ENCODE results near the gene PIGX.

The PIGX gene

DNA sequence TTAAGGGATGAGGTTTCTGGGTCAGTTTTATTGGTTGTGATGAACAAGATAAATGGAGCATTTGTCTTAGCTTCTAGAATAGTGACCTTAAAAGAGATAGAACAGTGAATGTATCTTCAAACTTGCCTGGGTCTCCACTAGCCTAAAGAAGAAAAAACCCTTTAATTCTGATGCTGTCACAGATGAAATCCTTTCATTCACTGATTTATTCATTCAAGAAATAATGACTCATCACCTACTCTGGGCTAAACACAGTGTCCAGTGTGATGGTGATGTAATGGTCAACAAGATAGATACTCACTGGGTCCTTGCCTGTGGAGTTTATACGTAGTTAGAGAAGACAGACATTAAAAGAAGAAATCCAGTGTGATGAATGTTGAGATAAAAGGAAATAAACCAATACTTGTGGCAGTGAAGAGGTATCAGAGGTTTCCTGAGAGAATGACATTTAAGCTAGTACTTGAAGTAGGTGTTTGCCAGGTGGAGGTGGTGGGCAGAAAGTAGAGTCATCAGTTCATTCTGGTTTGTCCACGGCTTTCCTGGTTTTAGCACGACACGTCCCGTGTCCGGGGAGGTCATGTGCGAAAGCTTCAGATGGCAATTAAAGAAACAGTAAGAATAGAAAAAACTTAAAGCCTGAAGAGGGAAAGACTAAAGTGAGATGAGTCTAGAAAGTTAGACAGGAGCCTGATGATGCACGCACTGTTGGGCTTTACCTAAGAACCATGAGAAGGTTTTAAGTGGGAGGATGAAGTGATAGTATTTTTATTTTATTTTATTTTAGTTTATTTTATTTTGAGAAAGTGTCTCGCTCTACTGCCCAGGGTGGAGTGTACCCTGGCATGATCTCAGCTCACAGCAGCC is 45.9 kb downstream of the PIGX start:
- DNase-seq (ENCODE audit: low read depth in 2 of 2) = no peak

DNA sequence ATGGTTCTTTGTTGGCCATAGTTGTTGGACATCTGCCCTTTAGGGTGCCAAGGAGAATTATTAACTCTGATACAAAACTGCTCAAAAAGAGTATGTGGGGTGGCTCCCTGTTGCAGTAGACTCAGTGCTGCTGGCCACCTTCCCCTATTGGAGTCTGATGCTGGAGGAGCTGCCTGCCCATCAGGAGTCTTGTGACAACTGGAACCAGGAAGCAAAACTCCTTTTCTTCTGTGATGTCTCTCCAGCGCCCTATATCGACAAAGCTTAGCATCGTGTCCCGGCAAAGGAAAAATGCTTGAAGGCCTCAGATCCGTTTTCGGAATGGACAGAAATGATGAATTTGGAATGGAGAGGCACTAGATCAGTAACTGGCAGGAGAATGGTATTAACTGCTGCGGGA is 51.0 kb downstream of the PIGX start:
- no peak for DNase-seq (ENCODE audit: low read depth in 2 of 2)

DNA sequence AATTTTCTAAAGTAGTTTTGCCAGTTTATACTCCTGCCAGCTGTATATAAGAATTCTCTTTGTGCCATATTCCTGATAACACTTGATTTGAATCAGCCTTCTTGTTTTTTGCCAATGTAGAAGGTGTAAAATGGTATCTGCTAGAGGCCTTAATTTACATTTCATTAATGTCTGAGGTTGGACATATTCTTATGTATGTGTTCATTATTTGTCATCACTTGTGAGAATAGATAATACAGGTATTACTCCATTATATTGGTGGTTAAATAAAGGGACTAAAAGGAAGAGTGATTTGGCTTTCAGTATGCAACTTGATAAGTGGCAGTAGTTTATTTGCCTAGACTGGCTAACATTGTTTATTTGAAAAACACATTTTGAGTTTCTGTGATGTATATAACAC is 53.3 kb downstream of the PIGX start:
- DNase-seq (ENCODE audit: low read depth in 2 of 2) = no peak

DNA sequence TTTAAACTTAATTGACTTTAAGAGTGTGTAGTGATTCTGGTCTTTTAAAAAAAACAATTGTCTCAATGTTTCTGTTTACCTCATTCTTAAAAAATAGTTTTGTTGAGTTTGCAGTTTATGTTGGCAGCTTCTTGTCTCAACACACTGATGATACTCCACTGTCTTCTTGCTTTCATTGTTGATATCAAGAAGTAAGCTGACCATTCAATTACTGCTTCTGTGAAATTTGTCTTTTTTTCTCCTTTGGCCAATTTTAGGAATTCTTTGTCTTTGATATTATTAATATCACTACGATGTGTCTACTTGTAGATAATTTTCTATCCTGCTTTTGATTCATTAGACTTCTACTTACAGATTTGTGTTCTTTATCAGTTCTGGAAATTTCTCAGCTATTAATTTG is 58.9 kb downstream of the PIGX start:
- DNase-seq (ENCODE audit: low read depth in 2 of 2) = no peak

DNA sequence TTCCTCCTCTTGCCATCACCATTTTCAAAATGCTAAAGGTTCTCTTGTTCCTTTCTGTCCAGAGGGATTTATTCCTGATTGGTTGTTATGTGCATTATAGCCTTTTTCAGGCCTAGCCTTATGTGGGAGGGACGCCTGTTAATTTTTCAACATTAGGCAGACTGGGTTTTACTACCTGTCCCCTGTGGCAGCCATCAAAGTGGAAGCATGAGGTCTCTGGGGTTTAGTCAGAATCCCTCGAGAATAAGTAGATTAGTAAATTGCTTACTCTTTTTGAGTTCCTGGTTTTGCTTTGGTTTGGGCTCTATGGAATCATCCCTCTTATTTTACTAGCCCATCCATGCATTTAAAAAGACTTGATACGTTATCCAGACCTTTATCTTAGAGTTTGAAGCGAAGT is 59.9 kb downstream of the PIGX start:
- no peak for DNase-seq (ENCODE audit: low read depth in 2 of 2)

DNA sequence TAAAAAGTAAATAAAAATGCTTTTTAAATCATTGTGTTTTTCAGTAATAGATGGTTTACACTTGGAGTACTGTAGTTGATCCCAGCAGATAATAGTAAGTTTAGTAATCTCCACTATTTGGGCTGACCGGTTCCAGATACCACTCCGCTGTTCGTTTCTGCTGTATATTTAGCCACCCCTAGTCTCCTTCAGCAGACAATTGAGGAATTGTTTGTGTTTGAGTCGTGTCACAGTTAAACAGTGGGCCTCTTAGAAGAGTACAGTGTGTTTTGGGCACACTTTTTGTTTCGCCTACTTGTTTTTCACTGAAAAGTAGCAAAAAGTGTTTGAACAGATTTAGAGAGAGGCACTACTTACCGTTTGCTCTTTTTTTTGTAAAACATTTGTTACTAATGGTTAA is 60.7 kb downstream of the PIGX start:
- no peak for DNase-seq (ENCODE audit: low read depth in 2 of 2)

DNA sequence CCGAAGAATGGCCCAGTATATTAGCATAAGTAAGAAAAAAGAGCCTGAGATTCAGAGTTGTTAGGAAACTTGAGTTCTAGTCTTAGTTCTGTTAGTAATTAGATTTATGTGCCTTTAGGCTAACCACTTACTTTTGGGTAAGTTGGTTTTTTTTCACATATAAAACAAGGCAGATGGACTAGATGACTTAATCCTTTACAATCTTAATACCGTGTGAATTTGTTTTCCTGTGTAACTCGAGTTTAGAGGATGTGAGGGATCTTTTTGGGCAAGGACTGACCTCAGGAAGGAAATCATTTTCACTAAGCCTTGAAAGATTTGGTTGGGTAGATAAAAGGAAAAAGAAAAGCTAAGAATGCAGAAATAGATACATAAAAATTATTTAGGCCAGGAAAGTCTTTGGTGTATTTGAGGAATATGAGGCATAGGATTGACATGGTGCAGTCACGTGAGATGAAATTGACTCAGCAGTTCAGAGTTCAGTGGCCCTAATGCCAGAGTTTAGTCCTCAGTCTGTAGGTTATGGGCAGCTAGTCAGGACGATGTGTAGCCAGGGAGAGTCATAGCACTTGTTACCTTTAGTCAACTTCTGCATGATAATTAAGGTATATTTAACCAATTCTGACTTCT is 62.1 kb downstream of the PIGX start:
- no peak for DNase-seq (ENCODE audit: low read depth in 2 of 2)

DNA sequence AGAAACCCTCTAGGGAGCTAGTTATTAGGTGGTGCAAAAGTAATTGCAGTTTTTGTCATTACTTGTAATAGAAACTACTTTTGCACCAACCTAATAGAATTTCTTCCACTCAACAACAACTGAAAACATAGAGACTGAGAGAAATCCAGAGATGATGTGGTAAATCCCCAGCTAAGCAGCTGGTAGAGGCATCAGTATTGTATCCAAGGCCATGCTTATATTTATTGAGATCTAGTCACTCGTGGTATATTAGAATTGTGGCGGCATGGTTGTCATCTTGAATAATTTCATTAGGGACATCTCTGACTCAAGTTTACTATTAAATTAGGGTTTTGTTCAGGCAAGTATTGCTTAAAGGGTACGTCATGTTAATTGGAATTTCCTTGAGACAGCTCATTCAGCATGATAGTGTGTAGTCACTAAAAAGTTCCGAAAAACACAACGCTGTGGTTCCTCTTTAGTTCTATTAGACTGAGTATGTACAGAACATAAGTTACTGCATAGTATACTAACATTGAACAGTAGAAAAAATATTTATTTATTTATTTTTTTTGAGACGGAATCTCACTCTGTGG is 62.8 kb downstream of the PIGX start:
- no peak for DNase-seq (ENCODE audit: low read depth in 2 of 2)

DNA sequence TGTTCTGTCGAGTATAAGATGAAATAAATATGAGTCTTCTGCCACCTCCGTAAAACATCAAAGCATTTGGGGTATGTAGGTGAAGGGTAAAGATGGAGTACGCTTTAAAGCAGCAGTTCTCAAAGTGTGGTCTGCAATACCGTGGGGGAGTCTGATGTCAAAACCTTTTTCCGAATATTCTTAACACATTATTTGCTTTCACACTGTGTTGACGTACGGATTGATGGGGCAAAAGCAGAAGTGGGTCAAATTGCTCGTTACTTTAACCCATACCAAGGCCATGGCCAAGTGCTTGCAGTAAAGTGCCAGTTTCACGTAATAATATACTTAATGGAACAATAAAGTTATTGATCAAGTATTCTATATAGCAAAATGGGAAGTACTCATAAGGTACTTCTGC is 63.8 kb downstream of the PIGX start:
- no peak for DNase-seq (ENCODE audit: low read depth in 2 of 2)

DNA sequence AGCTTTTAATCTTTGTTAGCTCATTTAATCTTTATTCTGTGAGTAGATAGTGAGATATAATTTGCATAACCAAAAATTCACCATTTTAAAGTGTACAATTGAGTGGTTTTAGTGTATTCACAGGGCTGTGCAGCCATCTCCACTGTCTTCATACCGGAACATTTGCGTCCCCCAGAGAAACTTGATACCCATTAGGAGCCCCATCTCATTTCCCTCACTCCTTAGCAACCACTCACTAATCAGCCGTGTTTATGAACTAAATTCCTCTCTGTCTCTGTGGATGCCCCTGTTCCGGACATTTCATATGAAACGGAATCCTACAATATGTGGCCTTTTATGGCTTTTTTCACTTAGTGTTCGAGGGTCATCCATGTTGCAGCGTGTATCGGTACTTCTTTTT is 65.7 kb downstream of the PIGX start:
- no peak for DNase-seq (ENCODE audit: low read depth in 2 of 2)

DNA sequence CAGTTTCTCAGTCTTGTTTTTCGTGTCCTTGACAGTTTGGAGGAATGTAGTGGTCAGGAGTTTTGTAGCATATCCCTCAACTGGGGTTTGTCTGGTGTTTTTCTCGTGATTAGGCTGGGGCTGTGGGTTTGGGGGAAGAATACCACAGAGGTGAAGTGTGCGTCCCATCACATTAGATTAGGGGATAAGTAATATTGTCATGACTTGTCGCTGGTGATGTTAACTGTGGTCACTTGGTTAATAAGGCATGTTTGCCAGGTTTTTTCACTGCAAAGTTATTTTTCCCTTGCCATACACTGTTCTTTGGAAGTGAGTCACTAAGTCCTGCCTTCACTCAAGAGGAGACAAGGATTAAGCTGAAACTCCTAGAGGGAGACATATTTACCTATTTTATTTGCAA is 66.6 kb downstream of the PIGX start:
- DNase-seq (ENCODE audit: low read depth in 2 of 2) = no peak

DNA sequence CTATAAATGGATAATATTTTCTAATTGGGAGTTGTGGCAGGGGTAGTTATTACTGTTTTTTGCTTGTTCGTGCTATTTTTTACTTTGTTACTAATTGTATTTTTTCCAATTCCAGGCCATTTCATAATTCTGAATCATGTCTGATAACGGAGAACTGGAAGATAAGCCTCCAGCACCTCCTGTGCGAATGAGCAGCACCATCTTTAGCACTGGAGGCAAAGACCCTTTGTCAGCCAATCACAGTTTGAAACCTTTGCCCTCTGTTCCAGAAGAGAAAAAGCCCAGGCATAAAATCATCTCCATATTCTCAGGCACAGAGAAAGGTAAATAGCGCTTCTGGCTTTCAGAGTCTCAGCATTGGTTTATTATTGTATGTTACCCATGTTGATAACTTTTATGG is 70.3 kb downstream of the PIGX start:
- DNase-seq (ENCODE audit: low read depth in 2 of 2) = no peak
